Trophoblast cell (in vitro differentiated cells and primary cell): Measurements from ENCODE around the gene MAPK11.

Experiments used
- DNase-seq, 2 donors: peaks; one replicate each; pipeline ENCODE4 v3.0.0-alpha.2; 2016
- H2AFZ ChIP-seq: 2 replicates; pipeline ENCODE4 v1.6.1; 2013; ENCODE audit warnings: low read length, moderate library complexity, mild to moderate bottlenecking; ENCODE audit not compliant: insufficient read depth, poor library complexity
- H2AK5ac ChIP-seq: 2 replicates; pipeline ENCODE4 v1.6.1; 2013; ENCODE audit warnings: mild to moderate bottlenecking, low read length
- H2BK120ac ChIP-seq: 2 replicates; pipeline ENCODE4 v1.6.1; 2013; ENCODE audit warnings: low read length, mild to moderate bottlenecking, moderate library complexity; ENCODE audit not compliant: insufficient read depth, poor library complexity
- H2BK12ac ChIP-seq: 2 replicates; pipeline ENCODE4 v1.6.1; 2013; ENCODE audit warnings: mild to moderate bottlenecking, low read length, moderate library complexity
- H2BK5ac ChIP-seq: 2 replicates; pipeline ENCODE4 v1.6.1; 2013; ENCODE audit warnings: low read length, low read depth, moderate library complexity, mild to moderate bottlenecking; ENCODE audit not compliant: poor library complexity
- H3K14ac ChIP-seq: 2 replicates; pipeline ENCODE4 v1.6.1; 2013; ENCODE audit warnings: mild to moderate bottlenecking, low read length
- H3K18ac ChIP-seq: 2 replicates; pipeline ENCODE4 v1.6.1; 2013; ENCODE audit warnings: mild to moderate bottlenecking, low read length
- H3K23ac ChIP-seq: 2 replicates; pipeline ENCODE4 v1.6.1; 2013; ENCODE audit warnings: low read length
- H3K27ac ChIP-seq: 2 replicates; pipeline ENCODE4 v1.5.1; 2013; ENCODE audit warnings: low read depth, mild to moderate bottlenecking, inconsistent platforms, low read length, moderate library complexity
- H3K27me3 ChIP-seq: 2 replicates; pipeline ENCODE4 v1.6.1; 2013; ENCODE audit warnings: inconsistent platforms, mild to moderate bottlenecking, low read length, moderate library complexity; ENCODE audit not compliant: insufficient read depth
- H3K36me3 ChIP-seq, 2 experiments: 1 replicate in 1 of 2; 2 replicates in 1 of 2; pipeline ENCODE4 v1.6.1; 2013; ENCODE audit warnings: low read length in 2 of 2, mild to moderate bottlenecking in 2 of 2, moderate library complexity in 1 of 2; ENCODE audit not compliant: insufficient read depth in 2 of 2, control insufficient read depth in 1 of 2
- H3K4ac ChIP-seq: 2 replicates; pipeline ENCODE4 v1.6.1; 2013; ENCODE audit warnings: low read depth, mild to moderate bottlenecking, low read length, moderate library complexity
- H3K4me1 ChIP-seq, 2 experiments: 1 replicate in 1 of 2; 2 replicates in 1 of 2; pipeline ENCODE4 v1.6.1; 2013; ENCODE audit warnings: low read length in 2 of 2, mild to moderate bottlenecking in 2 of 2, moderate library complexity in 1 of 2; ENCODE audit not compliant: insufficient read depth in 2 of 2, control insufficient read depth in 1 of 2
- H3K4me2 ChIP-seq: 2 replicates; pipeline ENCODE4 v1.6.1; 2013; ENCODE audit warnings: inconsistent platforms, mild to moderate bottlenecking, low read length, moderate library complexity
- H3K4me3 ChIP-seq: 2 replicates; pipeline ENCODE4 v1.5.1; 2013; ENCODE audit warnings: mild to moderate bottlenecking, low read depth, low read length, inconsistent platforms
- H3K79me1 ChIP-seq: one replicate; pipeline ENCODE4 v1.6.1; 2013; ENCODE audit warnings: low read length
- H3K79me2 ChIP-seq: 2 replicates; pipeline ENCODE4 v1.6.1; 2013; ENCODE audit warnings: low read length, mild to moderate bottlenecking; ENCODE audit not compliant: control insufficient read depth, insufficient read depth, poor library complexity
- H3K9ac ChIP-seq: 2 replicates; pipeline ENCODE4 v1.6.1; 2013; ENCODE audit warnings: mild to moderate bottlenecking, low read length
- H3K9me3 ChIP-seq: 2 replicates; pipeline ENCODE4 v1.6.1; 2013; ENCODE audit warnings: low read depth, mild to moderate bottlenecking, control low read depth, inconsistent platforms, low read length; ENCODE audit not compliant: insufficient read depth
- H4K12ac ChIP-seq: 2 replicates; pipeline ENCODE4 v1.6.1; 2013; ENCODE audit warnings: low read depth, mild to moderate bottlenecking, low read length, moderate library complexity
- H4K8ac ChIP-seq: 2 replicates; pipeline ENCODE4 v1.6.1; 2013; ENCODE audit warnings: low read depth, mild to moderate bottlenecking, low read length, moderate library complexity
- H4K91ac ChIP-seq: one replicate; pipeline ENCODE4 v1.6.1; 2013; ENCODE audit warnings: low read depth, mild to moderate bottlenecking, low read length, moderate library complexity
- WGBS: extraction: QIAGEN DNeasy Blood & Tissue Kit; methylation state at CpG from one replicate; pipeline ENCODE4 v1.1.7; 2013; ENCODE audit warnings: missing lambda C conversion rate; ENCODE audit not compliant: insufficient read length, insufficient coverage; ENCODE audit errors: extremely low coverage; 5-methylcytosine and 5-hydroxymethylcytosine counted together

Gene MAPK11

GRCh38 chr22:50252082-50253045 lies 17.8 kb downstream of the MAPK11 start:
- Histone ChIP-seq H3K9me3 (peaks cover 3% of the 10 kb centered on the region), H2BK120ac (no peak overlapping the region), H4K12ac (no peak overlapping the region), H3K4me1 (peaks cover 13 to 19% of the 10 kb centered on the region in 2 experiments), H3K9ac (no peak overlapping the region), H3K4me2 (no peak overlapping the region), H3K27ac (no peak overlapping the region), H3K79me1 (peaks cover 7% of the 10 kb centered on the region), H3K14ac (no peak overlapping the region), H2BK5ac (no peak overlapping the region), H3K27me3 (no peaks in the 10 kb centered on the region), H3K18ac (no peak overlapping the region), H3K23ac (no peak overlapping the region), H3K4me3 (no peak overlapping the region), H2AFZ (no peak overlapping the region), H2BK12ac (no peak overlapping the region), H3K79me2 (peaks cover 5% of the 10 kb centered on the region), H4K91ac (no peak overlapping the region), H3K4ac (no peak overlapping the region), H4K8ac (no peak overlapping the region), H3K36me3 (peaks cover 11 to 13% of the 10 kb centered on the region in 2 experiments), H2AK5ac (peak overlapping the region; percentile 25)
- WGBS, result no CpG with 5 or more reads among the region's 25 CpGs
- DNase-seq, result peak in 1 of 2 donors; percentile 62

DNA sequence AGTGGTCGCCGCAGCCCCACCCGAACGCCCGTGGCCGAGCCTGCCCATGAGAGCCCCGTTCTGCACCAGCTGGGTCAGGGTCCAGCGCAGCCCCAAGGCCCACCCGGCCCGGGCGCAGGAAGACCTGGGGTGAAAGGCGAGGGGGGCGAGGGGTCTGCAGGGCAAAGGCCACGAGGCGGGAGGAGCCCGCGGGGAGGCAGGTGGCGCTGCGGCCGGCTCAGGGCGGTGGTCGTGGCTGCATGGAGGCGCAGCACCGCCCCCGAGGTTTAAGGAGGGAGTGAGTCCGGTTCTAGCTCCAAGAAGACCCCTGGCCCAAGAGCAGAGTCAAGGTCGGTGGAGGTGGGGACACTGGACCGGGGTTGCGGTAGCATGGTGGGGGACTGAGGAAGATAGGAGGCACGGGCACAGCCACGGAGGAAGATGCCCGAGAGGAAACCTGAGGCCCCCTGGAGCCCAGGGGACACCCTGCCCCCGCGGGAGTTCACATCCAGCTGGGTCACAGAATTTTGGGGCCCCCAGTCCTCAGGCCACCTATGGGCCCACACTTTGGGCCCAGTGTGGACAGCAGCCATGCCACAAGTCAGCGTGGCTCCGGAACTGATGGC lies 18.6 kb downstream of the MAPK11 start:
- Histone ChIP-seq H3K14ac (peak overlapping the region; percentile 30), H2AK5ac (peak overlapping the region; percentile 25), H3K4me3 (peak overlapping the region; percentile 63), H3K79me1 (peaks cover 7% of the 10 kb centered on the region), H3K23ac (no peak overlapping the region), H3K4me2 (peak overlapping the region; percentile 88), H4K91ac (peak overlapping the region; percentile 57), H2BK120ac (no peak overlapping the region), H3K4me1 (peaks cover 8 to 13% of the 10 kb centered on the region in 2 experiments), H2BK5ac (no peak overlapping the region), H2AFZ (peak overlapping the region; percentile 5), H4K12ac (no peak overlapping the region), H3K27ac (no peak overlapping the region), H3K18ac (peak overlapping the region; percentile 53), H3K9me3 (peaks cover 3% of the 10 kb centered on the region), H3K36me3 (peaks cover 15 to 21% of the 10 kb centered on the region in 2 experiments), H2BK12ac (peak overlapping the region; percentile 19), H4K8ac (peak overlapping the region; percentile 78), H3K4ac (no peak overlapping the region), H3K9ac (no peak overlapping the region), H3K79me2 (peaks cover 5% of the 10 kb centered on the region), H3K27me3 (no peaks in the 10 kb centered on the region)
- no peak for DNase-seq
- no CpG with 5 or more reads among the region's 36 CpGs for WGBS

DNA sequence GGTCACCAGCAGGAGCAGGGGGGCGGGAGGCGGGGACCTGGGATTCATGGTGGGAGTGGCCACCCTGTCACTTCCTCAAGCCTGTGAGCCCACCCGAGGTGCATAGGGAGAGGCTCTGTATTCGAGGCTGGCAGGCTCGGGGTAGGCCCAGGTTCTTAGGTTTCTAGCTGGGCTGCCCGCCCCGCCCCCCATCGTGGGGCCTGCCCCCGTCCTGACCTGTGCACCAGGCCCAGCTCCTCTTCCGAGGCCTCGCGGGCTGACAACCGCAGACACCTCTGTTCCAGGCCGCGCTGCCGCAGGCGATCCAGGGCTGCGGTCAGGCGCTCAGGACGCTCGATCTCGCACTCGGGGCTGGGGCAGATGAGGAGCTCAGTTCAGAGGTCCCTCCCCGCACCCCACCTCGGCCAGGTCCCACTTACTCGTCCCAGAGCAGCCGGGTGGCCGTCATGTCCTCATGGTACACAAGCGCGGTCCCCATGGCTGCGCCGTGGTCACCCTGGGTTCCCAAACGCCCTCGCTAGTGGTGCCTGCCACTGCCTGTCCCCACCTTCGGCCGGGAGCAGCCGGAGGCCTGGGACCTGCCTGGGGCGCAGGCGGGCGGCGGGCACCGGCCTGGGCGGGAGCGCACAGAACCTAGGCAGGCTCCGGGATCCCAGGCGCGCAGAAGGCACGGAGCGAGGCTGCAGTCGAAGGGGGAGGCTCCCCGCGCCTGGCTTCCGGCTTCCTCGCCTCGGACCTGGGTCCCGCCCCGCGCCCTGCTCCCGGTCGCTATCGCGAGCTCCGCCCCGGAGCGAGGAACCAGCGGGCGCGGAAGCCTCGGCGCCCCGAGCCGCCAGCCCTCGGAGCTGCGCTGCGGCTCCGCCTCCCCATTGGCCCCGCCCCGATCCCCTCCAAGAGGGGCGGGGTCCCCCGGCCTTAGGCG lies 19.4 kb downstream of the MAPK11 start, which contains the start of gene HDAC10:
Gene HDAC10 (minus strand): TSS at position 711 of the 922 bp plus-strand sequence. CDS start 233 bp downstream, at position 478.
- H3K79me1 ChIP-seq, result peaks cover 7% of the 10 kb centered on the region
- H2BK5ac ChIP-seq, result peak within 1 kb of the TSS; percentile 32
- no peak within 1 kb of the TSS for H3K23ac ChIP-seq
- H3K4me1 ChIP-seq, result peaks cover 8 to 15% of the 10 kb centered on the region in 2 experiments
- H3K18ac ChIP-seq, result peak within 1 kb of the TSS; percentile 87
- peak within 1 kb of the TSS; percentile 50 for H3K27ac ChIP-seq
- peaks cover 3% of the 10 kb centered on the region for H3K9me3 ChIP-seq
- H3K9ac ChIP-seq, result peak within 1 kb of the TSS; percentile 57
- peak within 1 kb of the TSS; percentile 19 for H2BK12ac ChIP-seq
- peaks cover 5% of the 10 kb centered on the region for H3K79me2 ChIP-seq
- peak within 1 kb of the TSS; percentile 91 for H3K14ac ChIP-seq
- H4K8ac ChIP-seq, result peak within 1 kb of the TSS; percentile 94
- H3K27me3 ChIP-seq, result no peaks in the 10 kb centered on the region
- H2BK120ac ChIP-seq, result peak within 1 kb of the TSS; percentile 50
- peak; percentile 74 to 86 for DNase-seq
- peak within 1 kb of the TSS; percentile 84 for H2AK5ac ChIP-seq
- peak within 1 kb of the TSS; percentile 85 for H4K91ac ChIP-seq
- peaks cover 23 to 28% of the 10 kb centered on the region in 2 experiments for H3K36me3 ChIP-seq
- H3K4me3 ChIP-seq, result peak within 1 kb of the TSS; percentile 83
- H2AFZ ChIP-seq, result peak within 1 kb of the TSS; percentile 83
- H4K12ac ChIP-seq, result peak within 1 kb of the TSS; percentile 87
- H3K4me2 ChIP-seq, result peak within 1 kb of the TSS; percentile 88
- H3K4ac ChIP-seq, result peak within 1 kb of the TSS; percentile 66
- no CpG with 5 or more reads among the region's 81 CpGs for WGBS

DNA sequence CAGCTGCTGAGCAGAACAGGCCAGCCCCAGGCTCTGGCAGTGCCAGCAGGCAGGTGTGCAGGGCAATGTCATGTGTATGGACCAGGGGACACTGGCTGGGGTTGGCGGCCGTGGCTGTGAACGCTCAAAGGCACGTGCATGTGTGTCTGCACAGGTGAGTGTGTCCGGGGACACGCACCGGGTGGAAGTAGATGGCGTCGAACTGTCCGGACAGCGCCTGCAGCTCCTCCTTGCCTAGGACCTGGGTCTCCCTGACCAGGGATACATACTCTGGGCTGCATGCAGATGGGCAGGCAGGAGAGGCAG lies 20.0 kb downstream of the MAPK11 start:
- no peaks in the 10 kb centered on the region for H3K27me3 ChIP-seq
- H4K8ac ChIP-seq, result no peak overlapping the region
- peaks cover 26 to 29% of the 10 kb centered on the region in 2 experiments for H3K36me3 ChIP-seq
- no peak overlapping the region for H3K18ac ChIP-seq
- no peak overlapping the region for H3K27ac ChIP-seq
- H2BK120ac ChIP-seq, result no peak overlapping the region
- H3K79me1 ChIP-seq, result peaks cover 9% of the 10 kb centered on the region
- no peak overlapping the region for H3K4ac ChIP-seq
- peaks cover 5% of the 10 kb centered on the region for H3K79me2 ChIP-seq
- peak overlapping the region; percentile 88 for H3K4me2 ChIP-seq
- H3K9me3 ChIP-seq, result peaks cover 3% of the 10 kb centered on the region
- no peak overlapping the region for H2AFZ ChIP-seq
- no peak overlapping the region for H2AK5ac ChIP-seq
- H3K9ac ChIP-seq, result no peak overlapping the region
- H3K23ac ChIP-seq, result no peak overlapping the region
- H2BK5ac ChIP-seq, result no peak overlapping the region
- WGBS, result no CpG with 5 or more reads among the region's 11 CpGs
- no peak overlapping the region for H3K14ac ChIP-seq
- H2BK12ac ChIP-seq, result no peak overlapping the region
- H4K12ac ChIP-seq, result no peak overlapping the region
- H3K4me3 ChIP-seq, result no peak overlapping the region
- no peak for DNase-seq
- peaks cover 12 to 20% of the 10 kb centered on the region in 2 experiments for H3K4me1 ChIP-seq
- H4K91ac ChIP-seq, result no peak overlapping the region
